ENCODE measurements around the gene KCND1.

KCND1 gene

GRCh38 chrX:48911412-48912182 lies 60.0 kb downstream of the KCND1 start, which contains the start of gene SLC35A2:
Gene SLC35A2 (minus strand): TSS chrX:48911646. CDS start chrX:48911636, 10 bp downstream.
- peak; percentile 83 for DNase-seq (ENCODE audit: low read depth)
- no peak for TF ChIP-seq CTCF (conservative IDR thresholded peaks at IDR 0.05; ENCODE audit: low read depth, low read length)
- peak within 1 kb of the TSS; percentile 80 for H3K4me3 ChIP-seq (ENCODE audit: low read depth, low read length)
